B cell (primary cell): ENCODE data around the gene ZNF134.

Source experiments
- CTCF ChIP-seq: fragments of 200-600 bp; IDR thresholded peaks from one replicate; pipeline ENCODE4 v1.8.0; 2022; ENCODE audit warnings: antibody characterized with exemption, mild to moderate bottlenecking
- EZH2 ChIP-seq: IDR thresholded peaks from 2 replicates; pipeline ENCODE4 v1.6.1; 2012; ENCODE audit warnings: borderline replicate concordance, low read depth, mild to moderate bottlenecking, moderate library complexity, low read length; ENCODE audit not compliant: insufficient read depth, poor library complexity, severe bottlenecking

DNA sequence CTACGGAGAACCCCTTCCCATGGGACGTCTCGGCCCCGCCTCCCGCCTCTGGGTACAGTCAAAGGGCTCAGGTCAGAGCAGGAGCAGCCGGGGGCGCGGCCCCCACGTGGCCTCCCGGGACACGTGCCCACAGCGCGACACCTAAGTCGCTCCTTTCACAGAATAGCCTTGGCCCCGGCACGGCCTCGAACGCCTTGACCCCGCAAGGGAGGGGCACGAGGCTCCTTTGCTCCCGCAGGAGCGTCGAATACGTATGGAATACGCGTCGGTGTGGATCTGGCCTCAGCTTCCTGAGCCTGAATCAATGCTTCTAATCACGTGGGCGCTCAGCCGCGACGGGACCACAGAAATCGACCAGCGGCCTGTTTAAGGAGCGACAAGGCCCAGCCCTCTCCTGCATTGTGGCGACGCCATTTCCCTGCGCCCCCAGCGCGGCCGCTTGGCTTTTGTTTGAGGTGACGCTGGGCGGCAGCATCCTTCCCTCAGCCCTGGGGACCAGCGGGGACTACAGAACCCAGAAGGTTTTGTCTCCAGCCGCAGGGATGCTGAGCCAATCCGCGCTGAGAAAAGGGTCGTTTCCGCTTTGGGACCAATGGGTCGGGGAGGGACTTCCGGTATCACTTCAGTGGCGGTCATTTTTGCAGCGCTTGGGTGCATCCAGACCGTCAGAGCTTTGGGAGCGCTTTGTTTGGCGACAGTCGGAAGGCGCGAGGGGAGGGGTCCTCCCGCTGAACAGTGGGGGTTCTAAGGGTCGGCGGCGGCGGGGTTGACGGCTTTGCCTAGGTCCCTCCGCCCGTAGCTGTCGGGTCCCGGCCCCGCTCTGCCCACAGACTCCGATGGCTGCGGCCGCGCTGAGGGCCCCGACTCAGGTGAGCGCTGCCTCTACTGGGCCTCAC, 30.3 kb upstream of the ZNF134 start, which contains the start of gene ZIK1:
- no peak for TF ChIP-seq CTCF
- TF ChIP-seq EZH2, result no peak
